Cerebellar cortex (tissue), 1 donor: ENCODE measurements around the gene TRIM50.
"Not testable (repeated sequence)": the region's sequence is repeated elsewhere in the genome, so short reads cannot be mapped to it uniquely, and the experiment has no call there.

ENCODE experiments used
- DNase-seq: peaks from one replicate; pipeline ENCODE4 v3.0.0-alpha.2; 2015; ENCODE audit warnings: low spot score

TRIM50 gene

GRCh38 chr7:73327922-73328321, at the start of gene TRIM50, which contains the start of gene FKBP6:
Gene TRIM50 (minus strand): TSS chr7:73328082. CDS start chr7:73324787, 3,295 bp downstream.
Gene FKBP6 (plus strand): TSS chr7:73328161. CDS start chr7:73328429, 268 bp downstream.
- DNase-seq, result not testable (repeated sequence)

DNA sequence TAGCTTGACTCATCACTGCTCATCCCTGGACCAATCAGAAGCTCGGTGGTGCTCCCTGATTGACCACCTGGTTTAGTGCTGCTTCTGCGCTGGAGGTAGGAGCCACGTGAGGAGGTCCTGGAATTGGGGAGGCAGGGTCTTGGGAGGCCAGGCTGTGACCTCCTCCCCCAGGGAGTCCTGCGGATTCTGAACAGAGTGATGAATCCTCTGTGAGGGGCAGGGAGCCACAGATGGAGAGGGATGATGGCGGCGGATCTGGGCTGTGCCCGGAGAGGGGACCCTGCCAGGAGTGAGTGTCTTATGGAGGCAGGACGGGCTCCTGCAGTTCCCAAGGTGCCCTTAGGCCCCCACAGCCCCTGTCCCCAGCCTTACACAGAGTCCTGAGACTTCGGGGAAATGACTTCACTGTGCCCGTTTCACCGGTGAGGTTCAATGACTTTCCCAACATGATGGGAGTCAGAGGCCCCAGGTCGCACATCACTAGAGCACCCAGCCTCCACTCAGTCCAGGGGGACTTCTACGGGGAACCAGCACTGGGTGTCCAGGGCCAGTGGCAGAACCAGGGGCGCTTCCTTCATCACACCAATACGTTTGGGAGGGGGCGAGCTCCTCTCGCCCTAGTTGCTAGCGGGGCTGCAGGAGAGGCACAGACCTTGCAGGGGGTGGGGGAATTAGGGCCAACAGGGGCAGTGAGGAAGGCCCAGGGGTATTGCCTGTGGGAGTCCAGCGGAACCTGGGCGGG, 49.0 kb upstream of the TRIM50 start:
- DNase-seq, result no peak

DNA sequence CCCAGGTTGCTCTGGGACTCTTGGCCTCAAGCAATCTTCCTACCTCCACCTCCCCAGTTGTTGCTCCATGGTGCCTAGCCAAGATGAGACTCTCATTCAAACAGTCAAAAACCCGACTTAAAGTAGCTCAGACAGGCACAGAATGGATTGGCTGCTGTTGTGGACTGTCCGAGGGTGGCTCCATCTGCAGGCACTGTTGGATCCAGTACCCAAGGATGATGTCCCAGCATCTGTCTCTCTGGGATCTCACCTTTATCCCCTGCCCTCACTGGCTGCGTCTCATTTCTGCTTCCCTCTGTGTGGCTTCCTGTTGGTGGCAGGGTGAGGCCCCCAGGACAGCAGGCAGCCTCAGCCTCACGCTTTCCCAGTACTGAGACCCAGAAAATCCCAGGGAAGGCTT, 48.4 kb upstream of the TRIM50 start:
- not testable (repeated sequence) for DNase-seq

DNA sequence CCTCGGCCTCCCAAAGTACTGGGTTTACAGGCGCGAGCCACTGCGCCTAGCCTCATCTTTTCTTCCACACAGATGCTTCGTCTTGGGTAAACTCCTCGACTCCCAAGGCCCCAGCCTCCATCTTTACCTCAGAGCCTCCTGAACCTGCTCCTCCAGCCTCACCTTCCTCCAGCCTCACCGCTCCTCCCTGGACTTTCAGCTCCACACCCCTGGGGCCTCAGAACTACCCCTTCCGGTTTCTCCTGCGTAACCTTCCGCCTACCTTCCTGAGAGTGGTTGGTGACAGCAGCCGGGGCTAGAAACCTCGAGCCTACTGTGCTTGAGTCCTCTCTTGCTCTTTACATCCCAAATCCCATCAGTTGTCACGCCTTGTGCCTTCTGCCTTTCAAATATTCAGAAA, 45.9 kb upstream of the TRIM50 start:
- DNase-seq, result no peak

DNA sequence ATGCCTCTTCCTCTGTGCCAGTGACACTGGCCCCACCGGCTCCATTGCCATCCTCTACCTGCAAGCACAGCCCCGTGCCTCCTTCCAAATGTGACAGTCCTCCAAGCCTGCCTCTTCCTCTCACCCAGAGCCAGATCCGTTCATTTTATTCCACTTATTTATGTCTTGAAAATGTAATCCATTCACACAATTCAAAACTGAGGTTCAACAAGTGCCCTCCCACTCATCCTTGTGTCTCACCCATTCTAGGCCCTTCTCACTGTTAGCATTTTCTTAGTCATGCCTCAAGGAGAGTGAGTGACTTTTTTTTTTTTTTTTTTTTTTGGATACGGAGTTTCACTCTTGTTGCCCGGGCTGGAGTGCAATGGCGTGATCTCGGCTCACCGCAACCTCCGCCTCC, 41.7 kb upstream of the TRIM50 start:
- DNase-seq, result no peak

- DNase-seq, result no peak
Measured at GRCh38 chr7:73369009-73369408, 41.1 kb upstream of the TRIM50 start.

DNA sequence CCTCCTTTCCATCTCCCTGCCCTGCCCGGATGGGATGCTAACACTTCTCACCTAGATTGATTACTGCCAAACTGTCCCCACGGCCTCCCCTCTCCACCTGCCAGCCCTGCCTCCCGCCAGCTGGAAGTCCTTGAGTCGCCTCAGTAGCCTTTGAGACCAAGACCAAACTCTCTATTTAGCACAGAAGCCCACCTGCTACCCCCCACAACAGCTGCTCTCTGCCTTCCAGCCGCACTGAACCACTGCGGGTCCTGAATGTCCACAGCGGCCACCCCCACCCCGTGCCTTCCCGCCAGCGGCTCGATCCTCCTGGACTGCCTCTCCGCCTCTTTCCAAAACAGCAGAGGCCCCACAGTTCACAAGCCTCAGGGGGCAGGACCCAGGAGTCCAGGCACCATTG, 39.1 kb upstream of the TRIM50 start:
- no peak for DNase-seq

GRCh38 chr7:73366127-73366526, 38.2 kb upstream of the TRIM50 start:
- no peak for DNase-seq

GRCh38 chr7:73364006-73364728, 36.3 kb upstream of the TRIM50 start:
- no peak for DNase-seq

GRCh38 chr7:73363225-73364005, 35.5 kb upstream of the TRIM50 start:
- no peak for DNase-seq

DNA sequence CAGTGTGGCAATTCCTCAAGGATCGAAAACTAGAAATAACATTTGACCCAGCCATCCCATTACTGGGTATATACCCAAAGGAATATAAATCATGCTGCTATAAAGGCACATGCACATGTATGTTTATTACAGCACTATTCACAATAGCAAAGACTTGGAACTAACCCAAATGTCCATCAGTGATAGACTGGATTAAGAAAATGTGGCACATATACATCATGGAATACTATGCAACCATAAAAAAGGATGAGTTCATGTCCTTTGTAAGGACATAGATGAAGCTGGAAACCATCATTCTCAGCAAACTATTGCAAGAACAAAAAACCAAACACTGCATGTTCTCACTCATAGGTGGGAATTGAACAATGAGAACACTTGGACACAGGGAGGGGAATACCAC, 32.7 kb upstream of the TRIM50 start:
- not testable (repeated sequence) for DNase-seq

GRCh38 chr7:73359746-73360375, 32.0 kb upstream of the TRIM50 start:
- no peak for DNase-seq

- no peak for DNase-seq
Measured at GRCh38 chr7:73359306-73359705, 31.4 kb upstream of the TRIM50 start.

DNA sequence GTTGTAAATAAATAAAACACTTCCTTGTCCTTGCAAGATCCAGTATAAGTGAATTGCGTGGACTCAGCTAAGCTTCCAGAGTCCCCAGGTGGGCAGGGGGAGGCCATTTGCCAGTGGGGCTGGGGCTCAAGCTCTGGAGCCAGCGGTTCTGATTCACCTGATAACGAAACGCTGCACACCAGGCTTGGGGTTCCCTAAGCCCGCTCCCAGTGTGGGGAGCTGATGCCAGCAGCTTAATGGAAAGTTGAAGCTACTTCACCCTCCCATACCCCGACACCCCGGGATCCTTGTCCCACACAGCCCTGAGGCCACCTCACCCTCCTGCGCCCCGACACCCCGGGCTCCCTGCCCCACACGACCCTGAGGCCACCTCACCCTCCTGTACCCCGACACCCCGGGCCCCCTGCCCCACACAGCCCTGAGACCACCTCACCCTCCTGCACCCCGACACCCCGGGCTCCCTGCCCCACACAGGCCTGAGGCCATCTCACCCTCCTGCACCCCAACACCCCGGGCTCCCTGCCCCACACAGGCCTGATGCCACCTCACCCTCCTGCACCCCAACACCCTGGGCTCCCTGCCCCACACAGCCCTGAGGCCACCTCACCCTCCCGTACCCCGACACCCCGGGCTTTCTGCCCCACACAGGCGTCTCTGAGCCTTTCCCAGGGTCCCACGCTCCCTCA, 30.9 kb upstream of the TRIM50 start:
- no peak for DNase-seq

- no peak for DNase-seq
Measured at GRCh38 chr7:73356159-73356558, 28.3 kb upstream of the TRIM50 start.

- DNase-seq, result no peak
Measured at GRCh38 chr7:73354821-73355220, 26.9 kb upstream of the TRIM50 start.

DNA sequence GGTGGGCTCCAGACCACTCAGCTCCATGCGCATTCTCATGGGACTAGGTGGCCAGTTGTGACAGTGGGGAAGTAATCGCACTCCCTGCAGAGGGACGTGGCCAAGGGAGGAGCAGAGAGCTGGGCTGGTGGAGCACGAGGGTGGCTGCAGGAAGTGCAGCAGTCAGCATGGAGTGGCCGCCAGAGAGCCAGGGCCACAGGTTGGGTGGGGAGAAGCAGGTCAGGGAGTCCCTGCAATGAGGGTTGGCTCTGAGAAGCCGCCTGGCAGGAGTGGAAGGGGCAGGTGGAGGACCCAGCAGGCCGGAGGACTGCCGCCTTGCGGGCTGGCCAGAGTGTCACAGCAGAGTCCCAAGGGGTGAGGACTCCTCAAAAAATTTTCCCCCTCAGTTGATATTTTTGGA, 26.3 kb upstream of the TRIM50 start:
- DNase-seq, result no peak

DNA sequence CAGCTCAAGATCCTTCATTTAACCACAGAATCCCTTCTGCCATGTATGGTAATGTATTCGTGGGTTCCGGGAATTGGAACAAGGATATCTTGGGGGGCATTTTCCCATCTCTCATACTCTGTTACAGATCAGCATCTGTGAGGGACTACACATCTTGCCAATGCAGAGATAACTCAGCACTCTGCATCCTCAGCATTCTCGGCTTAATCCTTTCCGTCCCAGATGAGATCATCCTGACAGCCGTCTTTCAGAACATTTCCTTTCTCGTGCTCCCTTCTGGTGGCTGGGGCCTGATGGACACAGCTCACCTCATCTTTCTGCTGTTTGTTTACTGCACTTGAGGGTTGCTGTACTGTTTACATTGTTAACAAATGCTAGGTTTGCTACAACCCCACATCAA, 25.4 kb upstream of the TRIM50 start:
- no peak for DNase-seq

DNA sequence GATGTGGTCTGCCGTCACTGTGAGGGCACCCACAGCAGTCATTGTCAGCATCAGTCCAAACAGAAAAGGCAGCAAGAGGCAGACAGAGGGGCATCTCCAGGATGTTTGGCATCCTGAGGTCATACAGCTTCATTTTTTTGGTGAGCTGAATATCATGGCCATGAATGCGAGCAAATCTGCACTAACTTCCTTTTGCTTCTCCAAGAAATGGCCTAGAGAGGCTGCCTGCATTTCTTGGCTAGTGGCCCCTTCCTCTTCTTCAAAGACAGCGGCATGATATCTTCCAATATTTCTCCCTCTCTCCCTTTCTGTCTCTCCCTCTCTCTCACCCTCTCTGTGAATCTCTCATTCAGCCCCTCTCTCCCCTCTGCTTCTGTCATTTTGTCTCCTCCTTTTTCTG, 24.9 kb upstream of the TRIM50 start:
- no peak for DNase-seq

GRCh38 chr7:73351447-73352167, 23.7 kb upstream of the TRIM50 start:
- no peak for DNase-seq
